ENCODE measurements around the gene MDGA2.
"Not testable (repeated sequence)": the region's sequence is repeated elsewhere in the genome, so short reads cannot be mapped to it uniquely, and the experiment has no call there.

The MDGA2 gene

DNA sequence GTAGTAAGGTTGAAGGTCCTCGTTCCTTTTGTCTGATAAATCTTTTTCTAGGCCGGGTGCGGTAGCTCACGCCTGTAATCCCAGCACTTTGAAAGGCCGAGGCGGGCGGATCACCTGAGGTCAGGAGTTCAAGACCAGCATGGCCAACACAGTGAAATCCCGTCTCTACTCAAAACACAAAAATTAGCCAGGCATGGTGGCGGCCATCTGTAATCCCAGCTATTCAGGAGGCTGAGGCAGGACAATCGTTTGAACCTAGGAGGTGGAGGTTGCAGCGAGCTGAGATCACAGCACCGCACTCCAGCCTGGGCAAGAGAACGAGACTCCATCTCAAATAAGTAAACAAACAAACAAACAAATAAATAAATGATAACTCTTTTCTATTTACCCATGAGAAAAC is 51.3 kb downstream of the MDGA2 start:
- not testable (repeated sequence) for H3K27me3 ChIP-seq (ENCODE audit: control insufficient read depth in 1 of 2, insufficient read depth in 2 of 2, low read length in 2 of 2); H3K4me3 ChIP-seq (ENCODE audit: low read length in 2 of 2); H3K36me3 ChIP-seq (ENCODE audit: control insufficient read depth in 2 of 2, insufficient read depth in 2 of 2, low read length in 2 of 2); H3K4me1 ChIP-seq (ENCODE audit: control insufficient read depth, insufficient read depth, low read length); H3K27ac ChIP-seq (ENCODE audit: low read length); H3K9me3 ChIP-seq (ENCODE audit: control insufficient read depth in 2 of 2, low read length in 2 of 2); H3K9ac ChIP-seq (ENCODE audit: low read length in 2 of 2)

DNA sequence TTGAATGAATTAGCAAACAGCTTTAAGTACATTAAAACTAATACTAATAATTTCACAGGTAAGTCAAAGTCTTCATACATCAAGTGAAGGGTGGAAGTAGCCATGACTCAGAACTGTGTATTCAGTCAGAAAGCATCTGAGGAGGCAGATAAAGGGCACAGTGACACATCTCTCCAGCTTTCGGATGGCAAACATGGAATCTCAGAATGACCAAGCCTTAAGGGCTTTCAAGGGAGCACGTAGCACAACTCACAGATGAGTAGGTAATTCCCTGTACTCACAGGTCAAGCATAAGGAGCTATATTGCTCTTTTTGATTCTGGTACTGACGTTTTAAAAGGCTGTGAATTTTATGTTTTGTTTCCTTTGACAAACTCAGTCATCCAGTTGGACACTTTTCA is 56.0 kb downstream of the MDGA2 start:
- Histone ChIP-seq H3K36me3 (ENCODE audit: control insufficient read depth in 2 of 2, insufficient read depth in 2 of 2, low read length in 2 of 2) (no peaks in the 10 kb centered on the region), H3K27ac (ENCODE audit: low read length) (no peak overlapping the region)

DNA sequence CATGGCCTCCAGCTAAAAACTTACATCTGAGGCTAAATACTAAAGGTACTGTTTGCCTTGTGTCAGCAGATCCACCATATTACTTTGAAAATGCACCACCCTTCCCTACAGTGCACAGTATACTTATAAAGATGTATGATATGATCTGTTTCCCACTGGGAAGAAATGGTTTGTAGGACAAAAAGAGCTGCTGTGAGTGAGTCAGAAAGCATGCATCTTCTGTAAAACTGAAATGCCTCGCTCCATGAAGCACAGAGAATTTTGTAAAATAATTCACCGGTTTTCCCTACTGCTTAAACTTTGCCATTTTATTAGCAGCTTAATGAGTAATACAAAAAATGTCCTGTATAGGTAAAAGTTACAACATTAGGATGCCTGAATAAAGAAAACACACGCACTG is 68.8 kb downstream of the MDGA2 start:
- Histone ChIP-seq H3K4me1 (ENCODE audit: control insufficient read depth, insufficient read depth, low read length) (no peaks in the 10 kb centered on the region), H3K9ac (ENCODE audit: low read length in 2 of 2) (no peak overlapping the region), H3K9me3 (ENCODE audit: control insufficient read depth in 2 of 2, low read length in 2 of 2) (no peaks in the 10 kb centered on the region), H3K27me3 (ENCODE audit: control insufficient read depth in 1 of 2, insufficient read depth in 2 of 2, low read length in 2 of 2) (no peaks in the 10 kb centered on the region), H3K4me3 (ENCODE audit: low read length in 2 of 2) (no peak overlapping the region), H3K27ac (ENCODE audit: low read length) (no peak overlapping the region), H3K36me3 (ENCODE audit: control insufficient read depth in 2 of 2, insufficient read depth in 2 of 2, low read length in 2 of 2) (no peaks in the 10 kb centered on the region)

More for the DNA sequence above, 56.0 kb downstream of the MDGA2 start:
- no peaks in the 10 kb centered on the region for H3K4me1 ChIP-seq (ENCODE audit: control insufficient read depth, insufficient read depth, low read length)
- no peak overlapping the region for H3K4me3 ChIP-seq (ENCODE audit: low read length in 2 of 2)
- H3K9me3 ChIP-seq (ENCODE audit: control insufficient read depth in 2 of 2, low read length in 2 of 2), result no peaks in the 10 kb centered on the region
- no peaks in the 10 kb centered on the region for H3K27me3 ChIP-seq (ENCODE audit: control insufficient read depth in 1 of 2, insufficient read depth in 2 of 2, low read length in 2 of 2)
- no peak overlapping the region for H3K9ac ChIP-seq (ENCODE audit: low read length in 2 of 2)

DNA sequence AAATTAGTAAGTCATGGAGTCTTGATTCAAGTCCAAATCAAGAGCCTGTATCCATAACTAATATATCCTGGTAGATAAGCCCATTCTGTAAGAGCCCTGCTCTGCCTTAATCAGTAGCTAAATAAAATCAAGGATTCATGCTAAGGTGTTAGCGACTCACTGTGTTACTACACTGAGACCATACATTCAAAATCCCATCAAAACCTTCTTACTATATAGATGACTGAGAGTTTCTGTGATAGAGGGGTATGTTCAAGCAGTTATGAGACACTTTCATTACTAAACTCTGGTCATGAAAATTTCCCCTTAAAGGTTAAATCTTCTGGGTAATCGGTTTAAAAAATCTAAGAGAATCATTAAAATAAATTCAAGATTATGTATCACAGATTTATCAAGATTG is 78.5 kb downstream of the MDGA2 start:
- H3K9me3 ChIP-seq (ENCODE audit: control insufficient read depth in 2 of 2, low read length in 2 of 2), result no peaks in the 10 kb centered on the region
- no peak overlapping the region for H3K9ac ChIP-seq (ENCODE audit: low read length in 2 of 2)
- no peak overlapping the region for H3K27ac ChIP-seq (ENCODE audit: low read length)

DNA sequence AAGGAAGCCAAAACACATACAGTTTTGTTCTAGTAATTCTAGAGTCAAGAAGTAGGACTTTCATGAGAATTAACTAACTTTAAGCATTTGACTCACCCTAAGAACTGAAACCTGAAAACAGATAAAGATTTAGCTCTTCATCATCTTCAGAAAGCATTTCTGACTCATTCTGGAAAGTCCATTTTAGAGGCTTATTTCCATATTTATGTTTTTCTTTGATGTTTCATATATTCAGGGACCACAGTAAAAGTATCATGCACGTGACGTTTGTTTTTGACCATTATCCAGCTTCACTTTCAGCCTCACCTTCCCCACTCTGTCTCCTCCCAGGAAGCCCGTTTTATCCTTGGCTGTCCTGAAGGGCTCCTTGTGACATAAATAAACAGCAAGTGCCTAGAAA is 79.2 kb downstream of the MDGA2 start:
- Histone ChIP-seq H3K27ac (ENCODE audit: low read length) (no peak overlapping the region), H3K9ac (ENCODE audit: low read length in 2 of 2) (no peak overlapping the region), H3K4me1 (ENCODE audit: control insufficient read depth, insufficient read depth, low read length) (no peaks in the 10 kb centered on the region), H3K36me3 (ENCODE audit: control insufficient read depth in 2 of 2, insufficient read depth in 2 of 2, low read length in 2 of 2) (no peaks in the 10 kb centered on the region), H3K9me3 (ENCODE audit: control insufficient read depth in 2 of 2, low read length in 2 of 2) (no peaks in the 10 kb centered on the region), H3K27me3 (ENCODE audit: control insufficient read depth in 1 of 2, insufficient read depth in 2 of 2, low read length in 2 of 2) (no peaks in the 10 kb centered on the region), H3K4me3 (ENCODE audit: low read length in 2 of 2) (no peak overlapping the region)

More for the DNA sequence above, 78.5 kb downstream of the MDGA2 start:
- Histone ChIP-seq H3K4me3 (ENCODE audit: low read length in 2 of 2) (no peak overlapping the region), H3K27me3 (ENCODE audit: control insufficient read depth in 1 of 2, insufficient read depth in 2 of 2, low read length in 2 of 2) (no peaks in the 10 kb centered on the region), H3K4me1 (ENCODE audit: control insufficient read depth, insufficient read depth, low read length) (no peaks in the 10 kb centered on the region), H3K36me3 (ENCODE audit: control insufficient read depth in 2 of 2, insufficient read depth in 2 of 2, low read length in 2 of 2) (no peaks in the 10 kb centered on the region)

DNA sequence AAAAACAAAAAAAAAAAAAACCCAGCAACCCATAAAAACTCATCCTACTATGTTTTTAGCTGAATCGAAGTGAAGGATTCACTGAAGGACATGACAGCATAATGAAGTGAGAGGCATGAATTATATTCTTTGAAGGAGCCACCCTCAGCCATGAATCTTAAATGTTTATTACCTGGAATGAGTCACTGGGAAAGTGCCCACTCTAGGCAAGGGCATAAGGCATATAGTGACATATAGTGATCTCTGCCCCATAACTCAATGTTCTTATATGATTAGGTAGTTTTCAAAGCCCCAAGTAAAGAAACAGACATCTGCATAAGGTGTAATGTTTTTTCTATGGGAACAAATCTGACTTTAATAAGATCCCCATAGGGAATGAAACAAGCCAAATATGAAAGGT is 79.9 kb downstream of the MDGA2 start:
- no peaks in the 10 kb centered on the region for H3K9me3 ChIP-seq (ENCODE audit: control insufficient read depth in 2 of 2, low read length in 2 of 2)

DNA sequence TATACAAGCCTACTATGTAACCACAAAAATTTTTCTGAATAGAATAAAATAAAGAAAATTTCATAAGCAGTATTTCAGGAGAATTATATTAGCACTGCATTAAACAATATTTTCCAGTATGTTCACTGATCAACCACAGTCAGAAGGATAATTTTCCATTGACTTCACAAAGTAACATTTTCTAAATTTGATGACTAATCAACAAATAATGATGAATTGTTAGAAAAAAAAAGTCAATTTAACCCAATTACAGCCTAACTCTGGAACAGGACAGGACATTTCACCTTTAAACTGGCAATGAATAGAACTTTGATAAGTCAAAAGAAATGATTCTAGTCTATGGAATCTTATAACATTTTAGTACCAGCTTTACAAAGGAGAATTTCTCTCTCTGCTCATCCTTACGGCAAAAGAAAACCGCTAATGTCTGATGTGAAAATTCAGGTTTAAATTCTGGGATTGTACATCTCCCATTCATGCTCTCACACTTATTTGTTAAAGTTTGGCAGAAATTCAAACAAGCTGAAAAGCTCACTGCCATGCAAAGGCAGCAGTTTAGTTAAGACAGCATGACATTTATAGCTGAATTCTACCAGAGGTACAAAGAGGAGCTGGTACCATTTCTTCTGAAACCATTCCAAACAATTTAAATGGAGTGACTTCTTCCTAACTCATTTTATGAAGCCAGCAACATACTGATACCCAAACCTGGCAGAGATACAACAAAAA is 84.5 kb downstream of the MDGA2 start:
- Histone ChIP-seq H3K36me3 (ENCODE audit: control insufficient read depth in 2 of 2, insufficient read depth in 2 of 2, low read length in 2 of 2) (no peaks in the 10 kb centered on the region), H3K27me3 (ENCODE audit: control insufficient read depth in 1 of 2, insufficient read depth in 2 of 2, low read length in 2 of 2) (no peaks in the 10 kb centered on the region), H3K4me3 (ENCODE audit: low read length in 2 of 2) (no peak overlapping the region), H3K9ac (ENCODE audit: low read length in 2 of 2) (no peak overlapping the region), H3K9me3 (ENCODE audit: control insufficient read depth in 2 of 2, low read length in 2 of 2) (no peaks in the 10 kb centered on the region), H3K4me1 (ENCODE audit: control insufficient read depth, insufficient read depth, low read length) (no peaks in the 10 kb centered on the region), H3K27ac (ENCODE audit: low read length) (no peak overlapping the region)

More for the DNA sequence above, 79.9 kb downstream of the MDGA2 start:
- Histone ChIP-seq H3K4me3 (ENCODE audit: low read length in 2 of 2) (no peak overlapping the region), H3K9ac (ENCODE audit: low read length in 2 of 2) (no peak overlapping the region), H3K4me1 (ENCODE audit: control insufficient read depth, insufficient read depth, low read length) (no peaks in the 10 kb centered on the region), H3K27me3 (ENCODE audit: control insufficient read depth in 1 of 2, insufficient read depth in 2 of 2, low read length in 2 of 2) (no peaks in the 10 kb centered on the region), H3K27ac (ENCODE audit: low read length) (no peak overlapping the region), H3K36me3 (ENCODE audit: control insufficient read depth in 2 of 2, insufficient read depth in 2 of 2, low read length in 2 of 2) (no peaks in the 10 kb centered on the region)

DNA sequence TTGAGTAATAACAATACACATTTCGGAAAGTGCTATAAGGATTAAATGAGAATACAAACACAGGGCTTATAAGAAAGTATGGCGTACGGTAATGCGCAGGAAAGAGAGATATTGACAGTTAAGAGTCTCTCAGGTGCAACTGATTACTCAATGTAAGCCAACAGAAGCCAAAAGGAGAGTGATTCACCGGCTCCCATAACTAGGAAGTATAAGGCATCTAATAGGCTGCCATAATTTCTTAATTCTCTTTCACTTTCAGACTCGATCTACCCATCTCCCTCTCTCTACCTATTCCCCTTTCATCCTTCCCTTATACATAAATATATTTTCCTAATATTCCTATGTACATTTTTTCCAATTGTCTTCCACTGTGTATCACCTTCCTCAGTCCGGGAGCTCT is 90.0 kb downstream of the MDGA2 start:
- Histone ChIP-seq H3K27ac (ENCODE audit: low read length) (no peak overlapping the region), H3K9me3 (ENCODE audit: control insufficient read depth in 2 of 2, low read length in 2 of 2) (no peaks in the 10 kb centered on the region), H3K36me3 (ENCODE audit: control insufficient read depth in 2 of 2, insufficient read depth in 2 of 2, low read length in 2 of 2) (no peaks in the 10 kb centered on the region), H3K9ac (ENCODE audit: low read length in 2 of 2) (no peak overlapping the region), H3K27me3 (ENCODE audit: control insufficient read depth in 1 of 2, insufficient read depth in 2 of 2, low read length in 2 of 2) (no peaks in the 10 kb centered on the region), H3K4me3 (ENCODE audit: low read length in 2 of 2) (no peak overlapping the region), H3K4me1 (ENCODE audit: control insufficient read depth, insufficient read depth, low read length) (no peaks in the 10 kb centered on the region)

DNA sequence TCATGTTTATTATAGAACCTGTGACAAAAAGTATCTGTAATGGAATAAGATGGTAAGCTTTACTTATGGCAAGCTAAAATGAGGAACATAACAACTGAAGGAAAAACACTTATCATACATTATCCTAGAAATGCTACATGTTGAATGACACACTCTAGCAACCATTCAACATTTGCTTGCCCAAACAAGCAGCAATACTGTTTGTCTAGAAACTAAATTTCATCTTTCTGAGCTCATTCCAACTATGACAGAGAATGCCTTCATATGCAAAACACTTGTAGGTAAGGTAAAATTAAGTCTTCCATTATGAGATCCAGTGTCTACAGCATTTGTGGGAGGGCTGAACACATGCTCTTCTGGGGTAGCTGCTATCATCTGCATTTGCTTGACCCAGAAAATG is 108.1 kb downstream of the MDGA2 start:
- Histone ChIP-seq H3K4me3 (ENCODE audit: low read length in 2 of 2) (no peak overlapping the region), H3K27me3 (ENCODE audit: control insufficient read depth in 1 of 2, insufficient read depth in 2 of 2, low read length in 2 of 2) (no peaks in the 10 kb centered on the region), H3K36me3 (ENCODE audit: control insufficient read depth in 2 of 2, insufficient read depth in 2 of 2, low read length in 2 of 2) (no peaks in the 10 kb centered on the region), H3K27ac (ENCODE audit: low read length) (no peak overlapping the region), H3K4me1 (ENCODE audit: control insufficient read depth, insufficient read depth, low read length) (no peaks in the 10 kb centered on the region), H3K9me3 (ENCODE audit: control insufficient read depth in 2 of 2, low read length in 2 of 2) (peaks cover 2 to 7% of the 10 kb centered on the region in 2 donors), H3K9ac (ENCODE audit: low read length in 2 of 2) (no peak overlapping the region)

DNA sequence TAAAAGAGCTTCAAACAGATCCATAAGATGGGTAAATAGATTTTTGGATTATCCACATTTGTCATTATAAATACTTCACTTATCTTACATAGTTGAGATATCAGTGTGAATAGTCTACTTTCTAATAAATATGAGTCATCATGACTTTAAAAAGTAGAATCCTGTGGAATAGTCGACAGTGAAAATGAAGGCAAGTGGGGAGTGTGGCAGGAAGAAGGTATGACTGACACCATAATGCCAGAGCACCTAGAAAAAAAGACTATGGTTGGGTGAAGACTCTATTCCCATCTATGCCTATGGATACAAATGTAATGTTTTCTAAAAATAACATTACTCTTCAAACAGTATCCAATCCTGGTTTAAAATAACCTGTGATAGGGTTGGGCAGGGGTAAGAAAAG is 117.5 kb downstream of the MDGA2 start:
- H3K4me3 ChIP-seq (ENCODE audit: low read length in 2 of 2), result no peak overlapping the region
- H3K9ac ChIP-seq (ENCODE audit: low read length in 2 of 2), result no peak overlapping the region
- no peaks in the 10 kb centered on the region for H3K9me3 ChIP-seq (ENCODE audit: control insufficient read depth in 2 of 2, low read length in 2 of 2)
- no peaks in the 10 kb centered on the region for H3K4me1 ChIP-seq (ENCODE audit: control insufficient read depth, insufficient read depth, low read length)
- H3K27ac ChIP-seq (ENCODE audit: low read length), result no peak overlapping the region
- no peaks in the 10 kb centered on the region for H3K36me3 ChIP-seq (ENCODE audit: control insufficient read depth in 2 of 2, insufficient read depth in 2 of 2, low read length in 2 of 2)
- H3K27me3 ChIP-seq (ENCODE audit: control insufficient read depth in 1 of 2, insufficient read depth in 2 of 2, low read length in 2 of 2), result no peaks in the 10 kb centered on the region

DNA sequence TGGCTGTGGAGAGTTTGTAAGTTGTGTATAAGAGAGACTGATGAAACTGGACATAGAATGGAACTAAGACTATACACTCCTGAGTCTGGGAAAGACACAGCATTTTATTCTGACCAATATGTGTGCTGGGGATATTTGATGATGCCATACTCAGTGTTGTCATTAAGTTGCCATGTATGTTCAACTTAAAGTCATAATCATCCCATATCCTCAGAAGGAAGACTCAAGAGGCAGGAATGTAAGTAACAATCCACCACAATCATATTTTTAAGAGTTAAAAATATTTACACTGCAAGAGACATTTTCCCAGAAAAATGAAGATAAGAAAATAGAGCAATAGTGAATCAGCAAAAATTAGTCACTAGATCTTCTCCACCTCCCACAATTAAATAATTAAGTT is 120.1 kb downstream of the MDGA2 start:
- Histone ChIP-seq H3K4me3 (ENCODE audit: low read length in 2 of 2) (no peak overlapping the region), H3K9me3 (ENCODE audit: control insufficient read depth in 2 of 2, low read length in 2 of 2) (no peaks in the 10 kb centered on the region), H3K4me1 (ENCODE audit: control insufficient read depth, insufficient read depth, low read length) (no peaks in the 10 kb centered on the region), H3K27me3 (ENCODE audit: control insufficient read depth in 1 of 2, insufficient read depth in 2 of 2, low read length in 2 of 2) (no peaks in the 10 kb centered on the region), H3K36me3 (ENCODE audit: control insufficient read depth in 2 of 2, insufficient read depth in 2 of 2, low read length in 2 of 2) (no peaks in the 10 kb centered on the region), H3K9ac (ENCODE audit: low read length in 2 of 2) (no peak overlapping the region), H3K27ac (ENCODE audit: low read length) (no peak overlapping the region)
